Measurements from ENCODE around the gene SP6. TPM values are rescaled to one million over a fixed set of nuclear protein-coding genes. Genes with fewer than 3 reads are reported as not detected.

SP6 gene
- total and polyA plus RNA-seq, 7 donors = 0.04 to 0.27 (median 0.16) TPM; not detected in 4

- Histone ChIP-seq H3K36me3 (ENCODE audit: insufficient read depth in 1 of 2, low read depth in 1 of 2) (peaks cover 8 to 38% of the 10 kb centered on the region in 2 donors), H3K9me3 (no peaks in the 10 kb centered on the region), H3K4me1 (peaks cover 23% of the 10 kb centered on the region), H3K27me3 (ENCODE audit: insufficient read depth in 3 of 3, low read length in 2 of 3) (no peaks in the 10 kb centered on the region), H3K27ac (peak overlapping the region; percentile 76), H3K4me3 (peak overlapping the region; percentile 93)
- ATAC-seq (no peak), DNase-seq (peak in 1 of 2 donors; percentile 32)
- whole genome bisulfite sequencing, 3 donors = 57 to 67% (median 63%) methylated on average over 18 of the region's 18 CpGs
- intact Hi-C loops (cut with DNase I) = loop anchor here in 1 of 2 donors (5.0 kb wide), 1 partner anchor 122 kb away; no protein-coding TSS in a partner anchor
- TF ChIP-seq CTCF (IDR thresholded peaks at IDR 0.05) = no peak
These were observed 20.5 kb downstream of the SP6 start for GRCh38 chr17:47830396-47831002.

GRCh38 chr17:47829870-47830269 is 21.1 kb downstream of the SP6 start:
- Histone ChIP-seq H3K27ac (peak overlapping the region; percentile 76), H3K36me3 (ENCODE audit: insufficient read depth in 1 of 2, low read depth in 1 of 2) (peaks cover 8 to 44% of the 10 kb centered on the region in 2 donors), H3K4me1 (peaks cover 23% of the 10 kb centered on the region), H3K9me3 (no peaks in the 10 kb centered on the region), H3K4me3 (peak overlapping the region; percentile 93), H3K27me3 (ENCODE audit: insufficient read depth in 3 of 3, low read length in 2 of 3) (no peaks in the 10 kb centered on the region)
- 85 to 93% (median 86%) methylated on average over 3 of the region's 3 CpGs for WGBS, 3 donors
- DNase-seq (no peak), ATAC-seq (no peak)
- no peak for TF ChIP-seq CTCF (IDR thresholded peaks at IDR 0.05)
- intact Hi-C loops (cut with DNase I) = loop anchor here in 1 of 2 donors (5.0 to 10.0 kb wide), 2 partner anchors 122 to 295 kb away; no protein-coding TSS in a partner anchor

- TF ChIP-seq CTCF (IDR thresholded peaks at IDR 0.05) = no peak
- DNase-seq (no peak), ATAC-seq (no peak)
- WGBS, 3 donors = 85 to 92% (median 90%) methylated on average over 4 of the region's 4 CpGs
- Histone ChIP-seq H3K36me3 (ENCODE audit: insufficient read depth in 1 of 2, low read depth in 1 of 2) (peaks cover 8 to 68% of the 10 kb centered on the region in 2 donors), H3K4me1 (peaks cover 21% of the 10 kb centered on the region), H3K4me3 (no peak overlapping the region), H3K27me3 (ENCODE audit: insufficient read depth in 3 of 3, low read length in 2 of 3) (no peaks in the 10 kb centered on the region), H3K9me3 (no peaks in the 10 kb centered on the region), H3K27ac (no peak overlapping the region)
- intact Hi-C loops (cut with DNase I) = loop anchor here in 1 of 2 donors (10.0 kb wide), 1 partner anchor 301 kb away; no protein-coding TSS in a partner anchor
These were observed 27.4 kb downstream of the SP6 start for GRCh38 chr17:47823519-47823918.

GRCh38 chr17:47822785-47823184 is 28.2 kb downstream of the SP6 start:
- intact Hi-C loops (cut with DNase I) = loop anchor here in 1 of 2 donors (10.0 kb wide), 1 partner anchor 302 kb away; no protein-coding TSS in a partner anchor
- Histone ChIP-seq H3K4me3 (no peak overlapping the region), H3K36me3 (ENCODE audit: insufficient read depth in 1 of 2, low read depth in 1 of 2) (peaks cover 5 to 68% of the 10 kb centered on the region in 2 donors), H3K9me3 (no peaks in the 10 kb centered on the region), H3K27me3 (ENCODE audit: insufficient read depth in 3 of 3, low read length in 2 of 3) (no peaks in the 10 kb centered on the region), H3K4me1 (peaks cover 21% of the 10 kb centered on the region), H3K27ac (peak overlapping the region; percentile 92)
- DNase-seq (peak in 1 of 2 donors; percentile 43), ATAC-seq (no peak)
- WGBS, 3 donors = 48 to 89% (median 54%) methylated on average over 4 of the region's 4 CpGs
- TF ChIP-seq CTCF (IDR thresholded peaks at IDR 0.05) = no peak
